B cell (primary cell): ENCODE results near the gene ERC1.

Experiments
- CTCF ChIP-seq: fragments of 200-600 bp; IDR thresholded peaks from one replicate; pipeline ENCODE4 v1.8.0; 2022; ENCODE audit warnings: antibody characterized with exemption, mild to moderate bottlenecking
- EZH2 ChIP-seq: IDR thresholded peaks from 2 replicates; pipeline ENCODE4 v1.6.1; 2012; ENCODE audit warnings: borderline replicate concordance, low read depth, mild to moderate bottlenecking, moderate library complexity, low read length; ENCODE audit not compliant: insufficient read depth, poor library complexity, severe bottlenecking

GRCh38 chr12:1471224-1471623, 480.2 kb downstream of the ERC1 start:
- TF ChIP-seq CTCF = no peak
- TF ChIP-seq EZH2 = no peak
